HEK293 (cell line): ENCODE results near the gene CENPP.

Source experiments
- CTCF ChIA-PET: fragments of 350-600 bp; formaldehyde crosslinking; extraction: SDS; loops from one replicate; lab custom pipeline; 2021; ENCODE audit warnings: antibody characterized with exemption; lab: Yijun Ruan, JAX
- POLR2A ChIA-PET: fragments of 300-600 bp; formaldehyde crosslinking; extraction: SDS; loops from one replicate; lab custom pipeline; 2020; ENCODE audit warnings: antibody characterized with exemption, inconsistent platforms; lab: Yijun Ruan, JAX
- H3K27ac ChIP-seq: fragments of 200-500 bp; sonication (Bioruptor generic); 2 replicates; pipeline ENCODE4 v1.5.1; 2014; ENCODE audit warnings: low read depth, low read length, control low read depth, inconsistent platforms; ENCODE audit errors: extremely low read depth
- H3K36me3 ChIP-seq, 2 experiments: fragments of 200-500 bp in 1 of 2; sonication (Bioruptor generic) in 1 of 2; 1 replicate in 1 of 2; 2 replicates in 1 of 2; pipeline ENCODE4 v1.5.1; 2014 to 2017; ENCODE audit warnings: inconsistent platforms in 2 of 2, low read length in 2 of 2; ENCODE audit not compliant: control insufficient read depth in 2 of 2, insufficient read depth in 1 of 2
- H3K4me1 ChIP-seq: fragments of 200-500 bp; sonication (Bioruptor generic); 2 replicates; pipeline ENCODE4 v1.5.1; 2014; ENCODE audit warnings: mild to moderate bottlenecking, low read length, inconsistent platforms; ENCODE audit not compliant: control insufficient read depth, insufficient read depth
- H3K4me3 ChIP-seq: 2 replicates; pipeline ENCODE4 v1.5.1; 2011; ENCODE audit warnings: low read depth, mild to moderate bottlenecking, control low read depth, low read length, moderate library complexity
- H3K9me3 ChIP-seq: fragments of 200-500 bp; sonication (Bioruptor generic); 2 replicates; pipeline ENCODE4 v1.5.1; 2014; ENCODE audit warnings: low read depth, low read length, inconsistent platforms; ENCODE audit not compliant: control insufficient read depth, insufficient read depth
- BCL11B ChIP-seq: fragments of 450-650 bp; formaldehyde crosslinking; IDR thresholded peaks from 2 replicates; pipeline ENCODE4 v1.5.1; 2016; ENCODE audit warnings: low read depth, missing biosample characterization, missing genetic modification characterization
- GLIS1 ChIP-seq: fragments of 450-650 bp; formaldehyde crosslinking; IDR thresholded peaks from 2 replicates; pipeline ENCODE4 v1.5.1; 2016; ENCODE audit warnings: missing biosample characterization, missing genetic modification characterization
- HOXA7 ChIP-seq: sonication (generic); formaldehyde crosslinking; IDR thresholded peaks from 2 replicates; pipeline ENCODE4 v1.8.1; 2022; ENCODE audit warnings: missing genetic modification reagents, borderline replicate concordance
- MYNN ChIP-seq: fragments of 450-650 bp; formaldehyde crosslinking; IDR thresholded peaks from 2 replicates; pipeline ENCODE4 v1.5.1; 2016; ENCODE audit warnings: missing biosample characterization, missing genetic modification characterization, borderline replicate concordance
- SP2 ChIP-seq: fragments of 450-650 bp; formaldehyde crosslinking; IDR thresholded peaks from 2 replicates; pipeline ENCODE4 v1.5.1; 2016; ENCODE audit warnings: missing biosample characterization, missing genetic modification characterization
- SP3 ChIP-seq: fragments of 450-650 bp; formaldehyde crosslinking; IDR thresholded peaks from 2 replicates; pipeline ENCODE4 v1.5.1; 2016; ENCODE audit warnings: missing biosample characterization, missing genetic modification characterization
- ZFHX2 ChIP-seq: fragments of 450-650 bp; formaldehyde crosslinking; conservative IDR thresholded peaks from 2 replicates; pipeline ENCODE4 v1.5.1; 2016; ENCODE audit warnings: missing biosample characterization, missing genetic modification characterization
- ZFP3 ChIP-seq: fragments of 450-650 bp; formaldehyde crosslinking; IDR thresholded peaks from 2 replicates; pipeline ENCODE4 v1.5.1; 2016; ENCODE audit warnings: low read depth, missing biosample characterization, missing genetic modification characterization
- ZFP41 ChIP-seq: fragments of 450-650 bp; formaldehyde crosslinking; IDR thresholded peaks from 2 replicates; pipeline ENCODE4 v1.5.1; 2016; ENCODE audit warnings: missing biosample characterization, missing genetic modification characterization, borderline replicate concordance
- ZNF140 ChIP-seq: fragments of 450-650 bp; formaldehyde crosslinking; IDR thresholded peaks from 2 replicates; pipeline ENCODE4 v1.5.1; 2016; ENCODE audit warnings: missing biosample characterization, missing genetic modification characterization
- ZNF146 ChIP-seq: fragments of 450-650 bp; formaldehyde crosslinking; IDR thresholded peaks from 2 replicates; pipeline ENCODE4 v1.5.1; 2016; ENCODE audit warnings: missing biosample characterization, missing genetic modification characterization
- ZNF16 ChIP-seq: fragments of 450-650 bp; formaldehyde crosslinking; IDR thresholded peaks from 2 replicates; pipeline ENCODE4 v1.5.1; 2016; ENCODE audit warnings: low read depth, missing biosample characterization, missing genetic modification characterization
- ZNF202 ChIP-seq: fragments of 450-650 bp; formaldehyde crosslinking; IDR thresholded peaks from 2 replicates; pipeline ENCODE4 v1.5.1; 2016; ENCODE audit warnings: missing biosample characterization, missing genetic modification characterization, borderline replicate concordance
- ZNF214 ChIP-seq: fragments of 450-650 bp; formaldehyde crosslinking; IDR thresholded peaks from 2 replicates; pipeline ENCODE4 v1.5.1; 2017; ENCODE audit warnings: missing biosample characterization, mild to moderate bottlenecking, missing genetic modification characterization, borderline replicate concordance
- ZNF324 ChIP-seq: fragments of 450-650 bp; formaldehyde crosslinking; IDR thresholded peaks from 2 replicates; pipeline ENCODE4 v1.5.1; 2016; ENCODE audit warnings: missing biosample characterization, missing genetic modification characterization
- ZNF404 ChIP-seq: fragments of 450-650 bp; formaldehyde crosslinking; IDR thresholded peaks from 2 replicates; pipeline ENCODE4 v1.5.1; 2017; ENCODE audit warnings: missing biosample characterization, missing genetic modification characterization
- ZNF521 ChIP-seq: fragments of 450-650 bp; formaldehyde crosslinking; IDR thresholded peaks from 2 replicates; pipeline ENCODE4 v1.5.1; 2017; ENCODE audit warnings: missing biosample characterization, mild to moderate bottlenecking, missing genetic modification characterization
- ZNF596 ChIP-seq: fragments of 450-650 bp; IDR thresholded peaks from 2 replicates; pipeline ENCODE4 v1.5.0; 2018; ENCODE audit warnings: missing biosample characterization, mild to moderate bottlenecking, missing genetic modification characterization, moderate library complexity
- ZNF623 ChIP-seq: fragments of 450-650 bp; formaldehyde crosslinking; IDR thresholded peaks from 2 replicates; pipeline ENCODE4 v1.5.1; 2016; ENCODE audit warnings: missing biosample characterization, missing genetic modification characterization
- ZNF768 ChIP-seq: fragments of 450-650 bp; formaldehyde crosslinking; IDR thresholded peaks from 2 replicates; pipeline ENCODE4 v1.5.1; 2018; ENCODE audit warnings: missing biosample characterization, mild to moderate bottlenecking, missing genetic modification characterization
- ZNF777 ChIP-seq: fragments of 450-650 bp; formaldehyde crosslinking; IDR thresholded peaks from 2 replicates; pipeline ENCODE4 v1.5.1; 2017; ENCODE audit warnings: missing biosample characterization, missing genetic modification characterization, borderline replicate concordance
- TF ChIP-seq, protein P1 (sequence below): fragments of 450-650 bp; formaldehyde crosslinking; IDR thresholded peaks from 2 replicates; pipeline ENCODE4 v1.5.1; 2016; ENCODE audit warnings: missing biosample characterization, missing genetic modification characterization, borderline replicate concordance
- TF ChIP-seq, protein P2 (sequence below): fragments of 450-650 bp; formaldehyde crosslinking; IDR thresholded peaks from 2 replicates; pipeline ENCODE4 v1.5.1; 2017; ENCODE audit warnings: missing biosample characterization, missing genetic modification characterization
- TF ChIP-seq, protein P3 (sequence below): fragments of 450-650 bp; formaldehyde crosslinking; IDR thresholded peaks from 2 replicates; pipeline ENCODE4 v1.5.1; 2016; ENCODE audit warnings: missing biosample characterization, missing genetic modification characterization

The CENPP gene

DNA sequence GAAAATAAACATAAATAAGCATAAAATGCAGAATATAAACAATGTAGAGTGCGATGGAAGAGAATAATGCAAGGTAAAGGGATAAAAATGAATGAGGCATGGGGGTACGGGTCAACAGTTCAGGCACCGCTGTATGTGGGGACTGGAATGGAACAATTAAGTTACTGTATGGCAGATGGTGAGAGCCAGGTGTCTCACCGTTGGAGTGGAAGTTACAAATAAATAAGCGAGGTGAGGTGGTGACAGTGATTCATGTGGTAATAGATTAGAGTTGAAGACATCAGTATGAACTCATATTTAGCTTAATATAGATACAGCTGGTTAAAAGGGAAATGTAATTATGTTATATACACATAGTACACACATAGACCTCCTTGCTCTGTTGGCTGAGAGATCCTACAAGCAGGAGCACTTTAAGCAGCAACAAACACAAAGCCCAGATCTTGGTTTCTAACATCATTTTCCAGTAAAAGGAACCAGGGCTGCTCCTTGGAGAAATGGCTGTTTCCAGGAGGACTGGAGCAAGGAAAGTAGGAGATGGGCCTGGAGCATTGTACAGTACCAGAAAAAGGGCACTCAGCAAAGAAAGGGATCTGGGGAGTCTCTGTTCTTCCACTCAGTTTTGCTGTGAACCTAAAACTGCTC, 100.9 kb downstream of the CENPP start:
- H3K27ac ChIP-seq = no peak overlapping the region
- H3K9me3 ChIP-seq = no peaks in the 10 kb centered on the region
- no peaks in the 10 kb centered on the region; a peak in 1 of 3 replicates for H3K36me3 ChIP-seq
- no peak overlapping the region for H3K4me3 ChIP-seq
- POLR2A ChIA-PET = no interaction called here
- no peaks in the 10 kb centered on the region for H3K4me1 ChIP-seq
- no peak for TF ChIP-seq ZFP3
- no peak for TF ChIP-seq ZNF324
- CTCF ChIA-PET = no interaction called here

DNA sequence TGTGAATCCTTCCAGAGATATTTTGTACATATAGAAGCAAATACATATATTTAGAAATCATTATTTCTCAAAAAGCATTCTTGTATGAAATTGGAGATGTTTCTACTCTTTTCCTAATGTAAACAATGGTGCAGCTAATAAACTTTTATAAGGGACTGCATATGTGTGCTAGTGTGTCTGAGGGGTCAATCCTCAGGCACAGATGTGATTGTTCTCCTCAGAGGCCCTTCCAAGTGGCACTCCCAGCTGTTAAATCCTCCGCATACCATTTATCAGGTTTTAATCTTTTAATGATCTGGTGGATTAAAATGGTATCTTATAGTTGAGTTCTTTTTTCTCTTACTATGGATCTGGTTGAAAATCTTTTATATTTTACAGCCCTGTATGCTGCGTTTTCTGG, 104.1 kb downstream of the CENPP start:
- CTCF ChIA-PET = interaction anchor here (1.7 kb wide), 1 partner anchor 9 kb away, joined by 9 read pairs; no protein-coding TSS in a partner anchor
- no peak overlapping the region for H3K27ac ChIP-seq
- POLR2A ChIA-PET = no interaction called here
- H3K4me1 ChIP-seq = no peaks in the 10 kb centered on the region
- TF ChIP-seq ZNF623 (tag by site-specific recombination) (no peak), ZNF146 (tag by site-specific recombination) (no peak), ZNF214 (no peak), ZNF768 (no peak), ZNF16 (no peak), ZNF140 (tag by site-specific recombination) (no peak), ZFP41 (tag by site-specific recombination) (no peak), ZNF404 (no peak), ZNF596 (tag by site-specific recombination) (no peak), SP3 (tag by site-specific recombination) (no peak), HOXA7 (no peak)
- TF ChIP-seq, protein P1, sequence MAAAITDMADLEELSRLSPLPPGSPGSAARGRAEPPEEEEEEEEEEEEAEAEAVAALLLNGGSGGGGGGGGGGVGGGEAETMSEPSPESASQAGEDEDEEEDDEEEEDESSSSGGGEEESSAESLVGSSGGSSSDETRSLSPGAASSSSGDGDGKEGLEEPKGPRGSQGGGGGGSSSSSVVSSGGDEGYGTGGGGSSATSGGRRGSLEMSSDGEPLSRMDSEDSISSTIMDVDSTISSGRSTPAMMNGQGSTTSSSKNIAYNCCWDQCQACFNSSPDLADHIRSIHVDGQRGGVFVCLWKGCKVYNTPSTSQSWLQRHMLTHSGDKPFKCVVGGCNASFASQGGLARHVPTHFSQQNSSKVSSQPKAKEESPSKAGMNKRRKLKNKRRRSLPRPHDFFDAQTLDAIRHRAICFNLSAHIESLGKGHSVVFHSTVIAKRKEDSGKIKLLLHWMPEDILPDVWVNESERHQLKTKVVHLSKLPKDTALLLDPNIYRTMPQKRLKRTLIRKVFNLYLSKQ (tag by site-specific recombination) = no peak
- TF ChIP-seq, protein P2, sequence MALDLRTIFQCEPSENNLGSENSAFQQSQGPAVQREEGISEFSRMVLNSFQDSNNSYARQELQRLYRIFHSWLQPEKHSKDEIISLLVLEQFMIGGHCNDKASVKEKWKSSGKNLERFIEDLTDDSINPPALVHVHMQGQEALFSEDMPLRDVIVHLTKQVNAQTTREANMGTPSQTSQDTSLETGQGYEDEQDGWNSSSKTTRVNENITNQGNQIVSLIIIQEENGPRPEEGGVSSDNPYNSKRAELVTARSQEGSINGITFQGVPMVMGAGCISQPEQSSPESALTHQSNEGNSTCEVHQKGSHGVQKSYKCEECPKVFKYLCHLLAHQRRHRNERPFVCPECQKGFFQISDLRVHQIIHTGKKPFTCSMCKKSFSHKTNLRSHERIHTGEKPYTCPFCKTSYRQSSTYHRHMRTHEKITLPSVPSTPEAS (tag by site-specific recombination) = no peak
- TF ChIP-seq, protein P3, sequence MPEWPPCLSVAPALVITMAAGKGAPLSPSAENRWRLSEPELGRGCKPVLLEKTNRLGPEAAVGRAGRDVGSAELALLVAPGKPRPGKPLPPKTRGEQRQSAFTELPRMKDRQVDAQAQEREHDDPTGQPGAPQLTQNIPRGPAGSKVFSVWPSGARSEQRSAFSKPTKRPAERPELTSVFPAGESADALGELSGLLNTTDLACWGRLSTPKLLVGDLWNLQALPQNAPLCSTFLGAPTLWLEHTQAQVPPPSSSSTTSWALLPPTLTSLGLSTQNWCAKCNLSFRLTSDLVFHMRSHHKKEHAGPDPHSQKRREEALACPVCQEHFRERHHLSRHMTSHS (tag by site-specific recombination) = no peak
- TF ChIP-seq, all 188 proteins: peak for 0
- H3K9me3 ChIP-seq = no peaks in the 10 kb centered on the region
- H3K4me3 ChIP-seq = no peak overlapping the region
- H3K36me3 ChIP-seq = no peaks in the 10 kb centered on the region; a peak in 1 of 3 replicates

DNA sequence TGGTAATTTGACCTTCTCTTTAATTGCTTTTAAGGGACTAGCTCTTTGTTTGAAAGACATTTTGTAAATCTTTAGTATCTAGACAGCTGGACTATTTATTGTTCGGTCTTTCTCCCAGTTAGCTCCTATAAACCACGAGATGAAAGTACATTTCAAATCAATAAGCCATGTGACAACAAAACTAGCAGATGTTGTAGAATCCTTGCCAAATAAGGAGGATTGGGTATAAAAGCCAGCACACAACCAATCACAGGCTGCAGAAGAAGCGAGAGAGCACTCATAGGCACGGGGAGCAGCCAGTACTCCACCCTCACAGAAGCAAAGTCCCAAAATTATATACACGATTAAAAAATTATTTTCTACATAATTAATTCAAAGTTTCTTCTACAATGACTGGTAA, 106.6 kb downstream of the CENPP start:
- no peaks in the 10 kb centered on the region; a peak in 1 of 3 replicates for H3K36me3 ChIP-seq
- no peak overlapping the region for H3K4me3 ChIP-seq
- ChIA-PET POLR2A (interaction anchor here (0.6 kb wide), 1 partner anchor 24 kb away, joined by 3 read pairs; no protein-coding TSS in a partner anchor), CTCF (no interaction called here)
- H3K9me3 ChIP-seq = no peaks in the 10 kb centered on the region
- TF ChIP-seq ZNF202 (no peak), GLIS1 (tag by site-specific recombination) (no peak), SP2 (tag by site-specific recombination) (no peak), MYNN (tag by site-specific recombination) (no peak), ZFHX2 (tag by site-specific recombination) (no peak), BCL11B (no peak), ZNF596 (tag by site-specific recombination) (no peak), ZNF521 (tag by site-specific recombination) (no peak), ZNF777 (tag by site-specific recombination) (no peak)
- no peaks in the 10 kb centered on the region for H3K4me1 ChIP-seq
- H3K27ac ChIP-seq = no peak overlapping the region
